ENCODE data around the gene SLC6A3. TPM values are rescaled to one million over a fixed set of nuclear protein-coding genes. Genes with fewer than 3 reads are reported as not detected.

The SLC6A3 gene
- total RNA-seq, 1 experiment from 2014 or later, result not detected

DNA sequence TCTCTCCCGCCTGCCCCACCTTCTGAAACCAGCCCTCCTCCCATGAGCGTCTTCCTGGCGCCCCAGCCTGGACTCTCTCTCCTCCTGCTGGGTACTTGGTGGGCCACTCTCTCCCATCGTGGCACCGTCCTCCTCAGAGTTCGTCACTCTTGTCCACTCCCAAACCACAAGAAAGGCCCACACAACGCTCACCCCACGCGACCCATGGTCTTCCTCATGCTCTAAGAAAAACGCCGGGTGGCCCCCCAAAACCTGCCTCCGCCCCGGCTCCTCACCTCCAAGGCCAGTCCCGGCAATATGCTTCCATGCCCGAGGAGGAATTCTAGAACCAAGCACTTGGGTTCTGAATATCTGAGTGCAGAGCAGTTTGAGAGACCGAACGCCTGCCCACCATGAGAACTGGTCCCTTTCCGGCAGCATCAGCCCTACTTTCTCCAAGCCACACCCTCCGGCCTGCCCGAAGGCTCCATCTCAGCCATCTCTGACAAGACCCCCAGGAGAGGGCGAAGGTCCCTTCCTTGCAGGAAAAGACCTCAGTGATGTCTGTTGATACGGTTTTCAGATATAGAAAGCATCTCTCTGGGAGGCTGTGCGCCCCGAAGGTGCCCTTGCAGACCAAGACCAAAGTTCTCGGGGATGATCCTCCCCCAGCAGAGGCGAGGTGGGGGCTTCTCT lies 15.0 kb downstream of the SLC6A3 start:
- no TSS peak for BruUV-seq (replicated peaks)
- ChIA-PET POLR2A (no interaction called here), CTCF (no interaction called here)
- Mint-ChIP-seq H3K36me3 (ENCODE audit: insufficient read depth, unreplicated experiment) (no peaks in the 10 kb centered on the region), H3K4me3 (ENCODE audit: unreplicated experiment) (no peak overlapping the region), H3K4me1 (ENCODE audit: low read depth, unreplicated experiment) (no peaks in the 10 kb centered on the region), H3K9me3 (ENCODE audit: unreplicated experiment) (peaks cover 20% of the 10 kb centered on the region), H3K27me3 (ENCODE audit: insufficient read depth, unreplicated experiment) (peaks cover 5% of the 10 kb centered on the region), H3K27ac (ENCODE audit: unreplicated experiment) (no peak overlapping the region)
- Histone ChIP-seq H3K9me3 (peaks cover 18% of the 10 kb centered on the region), H3K36me3 (ENCODE audit: control insufficient read depth, insufficient read depth, low read length) (no peaks in the 10 kb centered on the region), H3K27me3 (replicated peaks; ENCODE audit: control insufficient read depth, insufficient read depth, low read length) (no peaks in the 10 kb centered on the region), H3K4me3 (ENCODE audit: low read depth, low read length) (no peak overlapping the region), H3K4me1 (no peaks in the 10 kb centered on the region)
- peak in 1 of 2 experiments; percentile 15 for DNase-seq
- TF ChIP-seq CTCF (IDR thresholded peaks at IDR 0.05; ENCODE audit: insufficient read depth in 1 of 2, low read depth in 1 of 2, low read length in 1 of 2, severe bottlenecking in 1 of 2, unreplicated experiment in 1 of 2), result no peak
- intact Hi-C loops (cut with micrococcal nuclease; ENCODE audit: unreplicated experiment), result no loop called here

DNA sequence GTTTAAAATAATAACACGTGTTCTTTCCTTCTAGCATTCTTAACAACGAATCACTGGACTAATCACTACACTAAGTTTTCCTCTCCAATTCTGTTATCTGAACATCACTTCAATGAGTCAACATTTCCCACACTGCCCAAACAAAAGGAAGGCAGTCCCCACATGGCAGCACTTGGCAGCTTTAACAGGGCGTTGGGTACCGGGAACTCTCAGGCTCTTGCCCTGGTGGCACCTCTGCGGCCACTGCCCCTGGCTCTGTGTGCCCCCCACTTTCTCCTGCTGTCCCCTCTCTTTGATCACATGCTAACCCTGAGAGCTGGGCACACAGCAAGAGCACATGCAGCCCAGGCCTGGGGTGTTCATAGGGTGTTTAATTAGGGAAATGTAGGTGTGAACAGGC lies 15.7 kb downstream of the SLC6A3 start:
- Histone ChIP-seq H3K4me3 (ENCODE audit: low read depth, low read length) (no peak overlapping the region), H3K36me3 (ENCODE audit: control insufficient read depth, insufficient read depth, low read length) (no peaks in the 10 kb centered on the region), H3K4me1 (no peaks in the 10 kb centered on the region), H3K9me3 (peaks cover 18% of the 10 kb centered on the region), H3K27me3 (replicated peaks; ENCODE audit: control insufficient read depth, insufficient read depth, low read length) (no peaks in the 10 kb centered on the region)
- BruUV-seq (replicated peaks), result no TSS peak
- TF ChIP-seq CTCF (IDR thresholded peaks at IDR 0.05; ENCODE audit: insufficient read depth in 1 of 2, low read depth in 1 of 2, low read length in 1 of 2, severe bottlenecking in 1 of 2, unreplicated experiment in 1 of 2), result no peak
- Mint-ChIP-seq H3K4me1 (ENCODE audit: low read depth, unreplicated experiment) (no peaks in the 10 kb centered on the region), H3K36me3 (ENCODE audit: insufficient read depth, unreplicated experiment) (no peaks in the 10 kb centered on the region), H3K27ac (ENCODE audit: unreplicated experiment) (no peak overlapping the region), H3K27me3 (ENCODE audit: insufficient read depth, unreplicated experiment) (peaks cover 6% of the 10 kb centered on the region), H3K4me3 (ENCODE audit: unreplicated experiment) (no peak overlapping the region), H3K9me3 (ENCODE audit: unreplicated experiment) (peaks cover 20% of the 10 kb centered on the region)
- no peak for DNase-seq
- POLR2A ChIA-PET, result no interaction called here
- CTCF ChIA-PET, result no interaction called here
- intact Hi-C loops (cut with micrococcal nuclease; ENCODE audit: unreplicated experiment), result no loop called here

DNA sequence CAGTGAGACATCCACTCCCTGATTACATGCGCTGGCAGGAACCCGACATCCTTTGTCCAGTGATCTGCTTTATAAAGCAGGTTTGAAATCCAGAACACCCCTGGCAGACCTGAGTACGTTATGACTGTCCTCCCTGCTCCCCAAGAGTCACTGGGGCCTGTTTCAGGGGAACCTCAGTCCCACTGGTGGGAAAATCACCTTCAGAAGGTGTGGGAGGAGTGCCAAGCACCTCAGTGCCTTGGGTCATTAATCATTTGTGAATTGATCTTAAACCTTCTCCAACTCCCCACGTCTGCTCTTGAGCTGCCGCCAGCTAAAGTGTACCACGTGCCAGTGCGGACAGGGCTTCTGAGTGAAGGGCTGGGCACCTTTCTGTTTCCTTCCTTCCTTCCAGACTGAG lies 16.2 kb downstream of the SLC6A3 start:
- Histone ChIP-seq H3K4me3 (ENCODE audit: low read depth, low read length) (no peak overlapping the region), H3K4me1 (no peaks in the 10 kb centered on the region), H3K9me3 (peaks cover 18% of the 10 kb centered on the region), H3K27me3 (replicated peaks; ENCODE audit: control insufficient read depth, insufficient read depth, low read length) (no peaks in the 10 kb centered on the region), H3K36me3 (ENCODE audit: control insufficient read depth, insufficient read depth, low read length) (no peaks in the 10 kb centered on the region)
- DNase-seq, result no peak
- no TSS peak for BruUV-seq (replicated peaks)
- Mint-ChIP-seq H3K9me3 (ENCODE audit: unreplicated experiment) (peaks cover 20% of the 10 kb centered on the region), H3K4me3 (ENCODE audit: unreplicated experiment) (no peak overlapping the region), H3K4me1 (ENCODE audit: low read depth, unreplicated experiment) (no peaks in the 10 kb centered on the region), H3K27me3 (ENCODE audit: insufficient read depth, unreplicated experiment) (peaks cover 11% of the 10 kb centered on the region), H3K36me3 (ENCODE audit: insufficient read depth, unreplicated experiment) (peaks cover 4% of the 10 kb centered on the region), H3K27ac (ENCODE audit: unreplicated experiment) (no peak overlapping the region)
- no peak for TF ChIP-seq CTCF (IDR thresholded peaks at IDR 0.05; ENCODE audit: insufficient read depth in 1 of 2, low read depth in 1 of 2, low read length in 1 of 2, severe bottlenecking in 1 of 2, unreplicated experiment in 1 of 2)
- intact Hi-C loops (cut with micrococcal nuclease; ENCODE audit: unreplicated experiment), result no loop called here
- CTCF ChIA-PET, result no interaction called here
- POLR2A ChIA-PET, result no interaction called here

Measured in Caco-2 (cell line).